Ammon's horn (tissue), 1 donor: ENCODE results near the gene APEH.
A peak's percentile ranks its signal among the peaks of the same experiment; 100 is the strongest.

Experiments used
- DNase-seq: peaks from one replicate; pipeline ENCODE4 v3.0.0-alpha.2; 2016; ENCODE audit warnings: low spot score

Gene APEH

DNA sequence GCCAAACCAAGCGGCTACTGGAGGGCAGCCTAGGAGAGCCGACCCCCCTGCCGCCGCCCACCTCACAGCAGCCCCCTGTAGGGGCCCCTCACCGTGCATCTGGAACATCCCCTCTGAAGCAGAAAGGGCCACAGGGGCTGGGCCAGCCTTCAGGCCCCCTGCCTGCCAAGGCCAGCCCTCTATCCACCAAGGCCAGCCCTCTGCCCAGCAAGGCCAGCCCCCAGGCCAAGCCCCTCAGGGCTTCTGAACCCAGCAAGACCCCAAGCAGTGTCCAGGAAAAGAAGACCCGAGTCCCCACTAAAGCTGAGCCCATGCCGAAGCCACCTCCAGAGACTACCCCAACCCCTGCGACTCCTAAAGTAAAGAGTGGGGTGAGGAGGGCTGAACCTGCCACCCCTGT, 23.5 kb upstream of the APEH start:
- DNase-seq, result no peak

- no peak for DNase-seq
Observed at GRCh38 chr3:49652218-49652902, 21.8 kb upstream of the APEH start.

GRCh38 chr3:49652903-49653415, 21.2 kb upstream of the APEH start:
- DNase-seq, result no peak

- DNase-seq, result no peak
Observed at GRCh38 chr3:49653621-49654020, 20.5 kb upstream of the APEH start.

- DNase-seq, result no peak
Observed at GRCh38 chr3:49654176-49654825, 19.9 kb upstream of the APEH start.

DNA sequence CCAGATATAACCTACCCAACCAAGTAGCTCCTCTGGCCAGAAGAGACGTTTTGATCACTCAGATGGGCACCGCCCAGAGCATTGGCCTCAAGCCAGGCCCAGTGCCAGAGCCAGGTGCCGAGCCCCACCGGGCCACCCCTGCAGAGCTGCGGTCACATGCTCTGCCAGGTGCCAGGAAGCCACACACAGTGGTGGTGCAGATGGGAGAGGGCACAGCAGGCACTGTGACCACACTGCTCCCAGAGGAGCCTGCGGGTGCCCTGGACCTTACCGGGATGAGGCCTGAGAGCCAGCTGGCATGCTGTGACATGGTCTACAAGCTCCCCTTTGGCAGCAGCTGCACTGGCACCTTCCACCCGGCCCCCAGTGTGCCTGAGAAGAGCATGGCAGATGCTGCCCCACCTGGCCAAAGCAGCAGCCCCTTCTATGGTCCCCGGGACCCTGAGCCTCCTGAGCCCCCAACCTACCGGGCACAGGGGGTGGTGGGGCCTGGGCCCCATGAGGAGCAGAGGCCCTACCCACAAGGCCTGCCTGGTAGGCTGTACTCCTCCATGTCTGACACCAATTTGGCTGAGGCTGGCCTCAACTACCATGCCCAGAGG, 19.1 kb upstream of the APEH start:
- DNase-seq, result no peak

GRCh38 chr3:49655731-49656285, 18.3 kb upstream of the APEH start:
- no peak for DNase-seq

DNA sequence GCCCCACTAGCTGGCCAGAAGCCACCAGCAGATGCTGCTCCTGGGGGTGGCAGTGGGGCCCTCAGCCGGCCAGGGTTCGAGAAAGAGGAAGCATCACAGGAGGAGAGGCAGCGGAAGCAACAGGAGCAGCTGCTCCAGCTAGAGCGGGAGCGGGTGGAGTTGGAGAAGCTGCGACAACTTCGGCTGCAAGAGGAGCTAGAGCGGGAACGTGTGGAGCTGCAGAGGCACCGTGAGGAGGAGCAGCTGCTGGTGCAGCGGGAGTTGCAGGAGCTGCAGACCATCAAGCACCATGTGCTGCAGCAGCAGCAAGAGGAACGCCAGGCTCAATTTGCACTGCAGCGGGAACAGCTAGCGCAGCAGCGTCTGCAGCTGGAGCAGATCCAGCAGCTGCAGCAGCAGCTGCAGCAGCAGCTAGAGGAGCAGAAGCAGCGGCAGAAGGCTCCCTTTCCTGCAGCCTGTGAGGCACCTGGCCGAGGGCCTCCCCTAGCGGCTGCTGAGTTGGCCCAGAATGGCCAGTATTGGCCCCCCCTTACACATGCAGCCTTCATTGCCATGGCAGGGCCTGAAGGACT, 17.5 kb upstream of the APEH start:
- no peak for DNase-seq

GRCh38 chr3:49657208-49657915, 16.8 kb upstream of the APEH start:
- DNase-seq, result no peak

- no peak for DNase-seq
Observed at GRCh38 chr3:49658711-49659110, 15.4 kb upstream of the APEH start.

DNA sequence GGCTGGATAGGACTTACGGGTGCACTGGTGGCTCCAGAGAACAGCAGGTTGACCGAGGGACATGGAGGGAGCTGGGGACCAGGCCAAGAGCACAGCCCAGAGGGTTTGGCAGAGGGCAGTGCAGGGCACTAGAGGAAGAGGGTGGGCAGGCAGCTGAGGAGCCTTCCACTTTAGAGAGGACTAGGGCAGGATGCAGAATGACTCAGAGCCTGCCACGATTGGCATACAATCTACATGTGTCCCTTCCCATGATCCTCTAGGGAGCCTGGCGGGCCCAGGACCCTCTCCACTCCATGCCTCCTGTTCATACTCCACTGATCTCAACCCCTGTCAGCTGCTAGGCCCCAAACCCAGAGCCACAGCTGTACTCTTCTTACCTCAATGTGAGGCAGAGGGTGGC, 14.4 kb upstream of the APEH start:
- no peak for DNase-seq

DNA sequence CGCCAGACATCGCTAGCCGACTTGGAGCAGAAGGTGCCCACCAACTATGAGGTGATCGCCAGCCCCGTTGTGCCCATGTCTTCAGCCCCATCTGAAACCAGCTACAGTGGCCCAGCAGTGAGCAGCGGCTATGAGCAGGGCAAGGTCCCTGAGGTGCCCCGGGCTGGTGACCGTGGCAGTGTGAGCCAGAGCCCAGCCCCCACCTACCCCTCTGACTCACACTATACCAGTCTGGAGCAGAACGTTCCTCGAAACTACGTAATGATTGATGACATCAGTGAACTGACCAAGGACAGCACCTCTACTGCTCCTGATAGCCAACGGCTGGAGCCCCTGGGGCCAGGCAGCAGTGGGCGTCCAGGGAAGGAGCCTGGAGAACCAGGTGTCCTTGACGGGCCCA, 12.9 kb upstream of the APEH start:
- DNase-seq, result no peak

- no peak for DNase-seq
Observed at GRCh38 chr3:49662021-49662420, 12.1 kb upstream of the APEH start.

GRCh38 chr3:49662720-49663413, 11.3 kb upstream of the APEH start:
- DNase-seq, result no peak

GRCh38 chr3:49663831-49664230, 10.3 kb upstream of the APEH start:
- no peak for DNase-seq

GRCh38 chr3:49664300-49664699, 9.9 kb upstream of the APEH start:
- DNase-seq, result no peak

DNA sequence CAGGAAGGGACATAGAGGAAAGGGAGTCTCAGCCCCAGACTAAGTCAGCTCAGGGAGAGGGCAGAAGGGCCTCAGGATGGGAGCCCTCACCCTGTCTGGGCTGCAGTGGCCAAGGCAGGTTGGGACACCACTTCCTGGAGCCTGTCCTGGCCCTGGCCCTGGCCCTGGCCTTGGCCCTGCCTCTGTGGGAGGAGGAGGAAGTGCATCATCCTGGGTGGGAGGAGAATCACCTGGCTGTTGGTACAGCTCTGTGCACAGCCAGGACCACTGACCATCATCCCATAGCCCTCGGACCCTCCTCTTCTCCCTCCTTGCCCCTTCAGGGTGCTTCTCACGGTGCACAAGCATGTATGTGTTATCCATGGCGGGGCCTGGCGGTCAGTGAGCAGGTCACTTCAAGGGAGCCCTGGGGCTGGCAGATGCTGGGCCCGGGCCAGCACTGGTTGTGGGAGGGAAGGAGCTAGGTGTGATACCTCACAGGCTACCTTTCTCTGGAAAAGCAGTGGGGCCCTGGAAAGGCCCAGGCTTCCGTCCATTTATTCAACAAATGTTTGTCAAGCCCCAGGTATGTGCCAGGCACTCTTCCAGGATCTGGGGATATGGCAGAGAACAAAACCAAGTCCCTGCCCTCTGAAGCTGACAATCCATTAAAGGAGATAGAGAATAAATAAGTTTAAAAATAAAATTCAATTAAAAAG, 8.2 kb upstream of the APEH start:
- DNase-seq, result no peak

DNA sequence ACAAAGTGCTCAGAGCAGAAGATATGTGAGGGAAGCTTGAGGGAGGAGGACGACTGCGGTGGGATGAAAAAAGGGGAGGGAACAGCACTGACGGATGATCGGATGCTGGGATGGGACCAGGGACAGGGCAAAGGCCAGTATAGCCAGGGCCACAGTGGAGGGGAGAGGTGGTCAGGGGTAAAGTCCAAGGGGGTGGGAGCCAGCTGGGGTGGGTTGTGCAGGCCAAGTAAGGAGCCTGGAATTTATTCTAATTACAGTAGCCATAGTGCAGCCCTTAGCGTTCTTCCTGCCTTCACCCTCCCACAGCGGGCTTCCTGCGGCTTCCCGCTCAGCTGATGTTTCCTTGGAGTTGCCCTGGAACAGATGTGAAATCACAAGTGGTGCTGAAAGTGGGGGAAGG, 7.6 kb upstream of the APEH start:
- no peak for DNase-seq

DNA sequence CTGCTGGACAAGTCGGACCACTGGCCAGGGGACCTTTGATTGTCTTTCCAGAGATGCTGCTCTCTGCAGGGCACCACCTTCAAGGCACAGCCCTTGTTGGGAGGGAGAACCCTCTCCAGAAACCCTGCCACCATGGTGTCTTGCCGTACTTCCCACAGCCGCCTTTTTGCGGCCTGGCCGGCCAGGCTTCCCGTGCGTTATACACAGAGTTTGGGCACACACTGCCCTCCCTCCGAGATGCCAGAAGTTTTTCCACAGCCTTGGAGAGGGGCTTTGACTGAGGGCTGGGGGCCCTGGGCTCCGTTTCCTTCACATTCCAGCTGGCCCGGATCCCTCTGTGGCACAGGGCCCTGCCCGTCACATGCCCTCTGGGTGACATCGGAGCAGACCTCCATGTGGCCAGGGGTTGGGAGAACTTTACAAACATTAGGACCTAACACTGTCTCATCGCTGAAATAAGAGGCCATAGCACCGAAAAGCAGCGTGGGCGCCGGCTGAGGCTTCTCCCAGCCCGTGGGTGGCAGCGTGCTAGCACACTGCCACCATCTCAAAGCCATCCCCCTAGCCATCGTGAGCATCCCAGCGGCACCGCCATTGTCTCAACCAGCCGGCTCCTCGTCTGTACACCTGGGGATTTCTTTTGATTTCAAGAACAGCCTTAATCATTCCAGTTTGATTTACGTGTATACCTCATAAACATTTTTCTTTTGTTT, 6.3 kb upstream of the APEH start:
- DNase-seq, result peak; percentile 29

GRCh38 chr3:49668414-49668797, 5.7 kb upstream of the APEH start:
- DNase-seq, result no peak
